GM18508 (cell line): ENCODE measurements around the gene C2CD4C.
"Not testable (repeated sequence)": the region's sequence is repeated elsewhere in the genome, so short reads cannot be mapped to it uniquely, and the experiment has no call there.

ENCODE experiments used
- ATAC-seq: cut with Tn5 transposase; IDR thresholded peaks from one replicate; pipeline ENCODE4 v1.9.1; 2021; ENCODE audit warnings: moderate number of reproducible peaks; ENCODE audit not compliant: insufficient read depth, unreplicated experiment

The C2CD4C gene

DNA sequence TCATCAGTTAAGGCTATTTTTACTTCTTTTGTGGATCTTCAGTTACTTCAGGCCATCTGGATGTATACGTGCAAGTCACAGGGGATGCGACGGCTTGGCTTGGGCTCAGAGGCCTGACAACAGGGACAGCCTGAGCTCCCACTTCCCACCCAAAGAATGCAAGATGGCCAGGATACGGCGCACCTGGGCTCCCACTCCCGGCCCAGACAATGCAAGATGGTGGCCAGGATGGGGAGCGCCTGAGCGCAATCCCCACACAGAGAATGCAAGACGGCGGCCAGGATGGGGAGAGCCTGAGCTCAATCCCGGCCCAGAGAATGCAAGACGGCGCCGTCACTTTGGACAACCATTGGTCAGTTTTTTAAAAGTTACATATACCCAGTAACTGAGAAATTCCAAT is 39.1 kb downstream of the C2CD4C start:
- no peak for ATAC-seq

DNA sequence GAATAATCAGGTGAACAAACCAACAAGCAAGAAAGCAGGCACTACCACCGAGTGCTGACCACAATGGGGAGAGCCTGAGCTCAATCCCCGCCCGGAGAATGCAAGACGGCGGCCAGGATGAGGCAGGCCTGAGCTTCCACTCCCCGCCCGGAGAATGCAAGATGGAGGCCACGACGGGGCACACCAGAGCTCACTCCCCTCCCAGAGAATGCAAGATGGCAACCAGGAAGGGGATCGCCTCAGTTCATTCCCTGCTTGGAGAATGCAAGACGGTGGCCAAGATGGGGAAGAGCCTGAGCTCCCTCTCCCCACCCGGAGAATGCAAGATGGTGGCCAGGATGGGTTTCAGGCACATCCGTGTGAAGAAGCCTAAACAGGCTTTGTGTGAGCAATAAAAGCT is 39.7 kb downstream of the C2CD4C start:
- ATAC-seq, result no peak

DNA sequence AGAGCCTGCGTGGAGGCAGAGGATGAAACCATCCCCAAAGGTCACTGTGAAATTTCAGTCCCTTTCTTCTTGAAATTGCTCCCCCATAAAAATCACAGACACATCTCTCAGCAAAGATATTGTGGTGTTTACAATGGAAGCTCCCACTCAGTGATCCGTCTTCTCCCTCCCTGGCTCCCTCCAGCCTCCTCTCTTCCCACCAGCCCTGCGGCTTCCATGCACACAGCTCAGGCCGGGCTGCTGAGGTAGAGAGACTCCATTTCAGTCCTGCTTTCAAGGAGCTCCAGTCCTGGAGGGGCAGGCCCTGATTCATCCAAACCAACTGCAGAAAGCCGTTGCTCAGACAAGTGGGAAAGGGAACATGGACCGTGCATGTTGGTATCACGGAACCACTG is 40.3 kb downstream of the C2CD4C start:
- ATAC-seq, result no peak

DNA sequence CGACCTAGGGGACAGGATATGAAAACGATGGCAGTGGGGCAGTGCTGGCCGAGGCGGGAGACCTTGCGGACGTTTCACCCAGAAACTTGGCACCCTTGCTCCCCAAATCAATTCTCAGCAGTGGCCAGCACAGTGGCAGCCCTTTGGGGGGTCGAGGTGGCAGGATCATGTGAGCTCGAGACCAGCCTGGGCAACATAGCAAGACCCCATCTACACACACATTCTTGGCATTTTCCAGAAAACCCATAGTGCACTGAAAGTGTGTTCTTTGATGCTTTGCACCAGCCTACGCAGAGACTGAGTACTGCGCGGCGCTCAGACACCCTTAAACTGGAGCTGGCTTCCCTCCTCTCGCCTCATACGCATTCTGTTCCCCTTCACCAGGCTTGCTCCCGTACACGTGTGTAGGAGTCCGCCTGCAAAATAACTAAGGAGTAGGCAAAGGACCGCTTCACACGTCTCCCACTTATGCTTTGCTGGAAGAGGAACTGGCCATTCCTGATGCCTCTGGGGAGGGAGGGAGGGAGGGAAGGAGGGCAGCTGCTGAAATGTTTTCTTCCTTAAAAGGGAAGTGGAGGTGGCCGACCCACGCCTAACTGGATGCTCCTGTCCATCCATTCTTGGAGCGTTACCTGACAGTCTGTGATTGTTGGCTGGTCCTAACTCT is 40.9 kb downstream of the C2CD4C start:
- no peak for ATAC-seq

DNA sequence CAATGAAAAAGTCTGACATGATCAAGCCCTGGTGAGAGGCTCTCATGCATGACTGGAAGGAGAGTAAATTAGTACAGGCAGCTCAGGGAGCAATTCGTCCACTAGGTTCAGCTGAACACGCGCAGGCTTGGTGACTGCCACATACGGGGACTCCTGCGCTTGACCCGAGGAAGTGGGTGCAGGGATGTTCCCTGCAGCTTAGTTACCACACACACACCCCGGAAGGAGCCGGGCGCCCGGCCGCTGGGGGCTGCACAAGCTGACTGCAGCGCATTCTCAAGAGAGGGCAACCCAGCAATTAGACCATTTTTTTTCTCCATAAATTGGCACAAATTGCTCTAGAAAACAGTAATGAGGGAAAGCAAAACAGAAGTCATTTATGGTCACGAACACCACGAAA is 41.4 kb downstream of the C2CD4C start:
- ATAC-seq, result no peak

DNA sequence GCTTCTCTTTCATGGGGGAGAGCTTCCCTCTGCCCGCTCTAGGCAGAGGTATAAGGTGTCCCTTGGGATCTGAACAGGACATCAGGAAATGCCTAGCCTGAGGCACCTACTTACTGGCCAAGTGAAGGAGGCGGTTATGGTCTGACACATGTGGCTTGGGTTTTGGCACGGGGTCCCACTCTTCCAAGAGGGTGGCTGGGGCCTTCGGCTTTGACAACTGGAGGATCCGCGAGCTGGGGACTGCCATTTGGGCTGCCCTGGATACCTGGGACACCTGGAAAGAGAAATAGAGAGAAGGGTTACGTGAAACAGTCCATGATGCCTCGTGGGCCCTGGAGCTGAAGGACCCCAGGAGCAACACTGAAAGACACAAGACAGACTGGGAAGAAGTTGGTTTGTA is 42.0 kb downstream of the C2CD4C start:
- no peak for ATAC-seq

DNA sequence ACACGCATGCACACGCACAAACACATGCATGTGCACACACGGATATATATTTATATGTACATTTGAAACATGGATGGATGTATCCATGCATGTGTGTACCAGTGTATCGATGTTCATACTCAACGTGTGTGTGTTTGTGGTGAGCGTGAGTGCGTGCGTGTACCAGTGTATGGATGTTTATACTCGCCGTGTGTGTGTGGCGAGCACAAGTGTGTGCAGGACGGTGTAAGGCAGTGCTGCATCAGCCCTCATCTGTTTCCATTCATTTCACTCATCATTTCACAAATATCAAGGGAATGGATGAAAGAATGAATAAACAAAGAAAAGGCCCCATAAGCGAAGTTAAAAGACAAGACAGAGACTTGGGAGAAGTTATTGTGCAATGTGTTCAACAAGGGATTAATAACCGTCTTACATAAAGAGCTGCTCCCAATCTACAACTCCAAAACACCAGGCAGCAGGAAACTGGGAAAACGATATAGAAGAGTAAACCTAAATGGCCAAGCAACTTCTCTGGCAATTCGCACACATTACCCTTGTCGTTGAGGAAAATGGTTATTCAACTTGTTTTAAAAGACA is 42.7 kb downstream of the C2CD4C start:
- ATAC-seq, result no peak

DNA sequence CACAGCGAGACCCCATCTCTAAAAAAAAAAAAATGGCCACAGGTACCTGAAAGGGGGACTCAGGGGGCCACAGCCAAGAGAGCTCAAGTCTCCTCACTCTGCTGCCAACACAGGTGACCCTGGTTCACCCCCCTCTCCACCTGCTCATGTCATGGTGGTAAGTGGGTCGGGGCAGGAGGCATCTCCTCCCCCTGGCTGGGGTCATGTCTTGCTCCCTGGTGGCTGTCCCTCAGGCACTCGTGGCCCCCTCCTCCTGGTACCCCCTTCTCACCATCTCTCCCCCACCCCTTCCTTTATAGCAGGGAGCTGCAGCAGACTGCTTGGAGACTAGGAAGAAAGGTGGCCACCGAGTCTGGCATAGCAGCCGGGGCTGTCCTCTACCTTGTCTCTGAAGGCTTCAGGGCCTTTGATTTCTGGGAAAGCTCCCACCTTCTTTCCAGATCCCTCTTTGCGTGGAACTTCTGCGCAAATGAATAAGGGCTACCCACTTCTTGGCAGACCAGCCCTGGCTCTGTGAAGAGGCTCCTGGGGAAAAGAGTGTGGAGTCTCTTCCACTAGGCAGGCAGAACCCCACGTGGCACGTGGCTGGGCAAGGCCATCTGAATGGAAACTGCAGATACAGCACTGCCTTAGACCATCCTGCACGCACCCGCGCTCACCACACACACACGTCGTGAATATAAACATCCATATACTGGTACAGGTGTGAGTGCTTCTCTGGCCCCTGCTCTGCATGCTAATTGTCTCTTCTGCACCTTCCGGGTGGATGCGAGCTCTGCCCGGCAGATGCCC is 44.3 kb downstream of the C2CD4C start:
- no peak for ATAC-seq

DNA sequence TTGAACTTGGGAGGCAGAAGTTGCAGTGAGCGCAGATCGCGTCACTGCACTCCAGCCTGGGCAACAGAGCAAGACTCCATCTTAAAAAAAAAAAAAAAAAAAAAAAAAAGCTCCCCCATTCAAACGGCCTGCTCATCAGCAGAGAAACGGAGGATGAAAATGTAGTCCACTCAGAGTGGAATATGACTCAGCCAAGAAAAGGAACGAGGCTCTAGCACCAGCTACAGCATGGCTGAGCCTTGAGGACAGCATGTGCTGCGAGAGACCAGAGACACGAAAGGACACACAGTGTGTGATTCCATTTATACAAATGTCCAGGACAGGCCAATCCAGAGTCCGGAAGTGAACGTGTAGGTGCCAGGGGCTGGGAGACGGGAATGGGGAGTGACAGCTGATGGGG is 46.3 kb downstream of the C2CD4C start:
- ATAC-seq, result no peak

DNA sequence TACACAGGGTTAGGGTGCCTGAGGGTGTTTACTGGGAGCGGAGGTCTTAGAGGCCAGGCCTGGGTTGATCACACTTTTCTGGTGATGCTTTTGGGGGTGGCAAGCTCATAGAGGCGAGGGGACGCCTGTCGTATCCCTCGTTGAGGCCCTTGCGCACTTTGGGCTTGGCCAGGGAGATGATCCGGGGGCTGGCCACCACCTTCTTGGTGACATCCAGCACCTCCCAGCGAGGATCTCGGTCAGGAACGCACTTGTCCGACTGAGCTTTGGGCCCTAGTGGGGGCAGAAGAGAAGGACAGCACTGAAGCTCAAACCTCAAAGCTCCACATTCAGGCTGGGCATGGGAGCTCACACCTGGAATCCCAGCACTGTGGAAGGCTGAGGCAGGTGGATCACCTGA is 46.8 kb downstream of the C2CD4C start:
- no peak for ATAC-seq

DNA sequence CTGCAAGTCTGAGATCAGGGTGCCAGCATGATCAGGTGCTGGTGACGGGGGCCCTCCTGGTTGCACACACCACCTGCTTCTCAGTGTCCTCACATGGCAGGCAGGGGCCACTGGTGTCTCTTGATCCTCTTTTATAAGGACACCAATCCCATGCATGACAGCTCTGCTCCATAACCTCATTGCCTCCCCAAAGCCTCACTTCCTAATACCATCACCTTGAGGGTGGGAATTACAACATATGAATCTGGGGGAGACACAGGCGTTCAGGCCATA is 49.4 kb downstream of the C2CD4C start:
- no peak for ATAC-seq

DNA sequence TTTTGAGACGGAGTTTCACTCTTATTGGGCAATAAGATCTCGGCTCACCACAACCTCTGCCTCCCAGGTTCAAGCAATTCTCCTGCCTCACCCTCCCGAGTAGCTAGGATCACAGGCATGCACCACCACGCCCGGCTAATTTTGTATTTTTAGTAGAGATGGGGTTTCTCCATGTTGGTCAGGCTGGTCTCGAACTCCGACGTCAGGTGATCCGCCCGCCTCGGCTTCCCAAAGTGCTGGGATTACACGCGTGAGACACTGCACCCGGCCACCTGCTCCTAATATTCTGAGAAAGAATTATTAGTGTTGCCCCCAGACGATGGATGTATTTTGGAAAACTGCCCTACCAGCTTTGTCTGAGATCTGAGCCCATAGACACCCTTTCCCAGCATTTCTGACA is 53.4 kb downstream of the C2CD4C start:
- not testable (repeated sequence) for ATAC-seq
